ENCODE data around the gene TSEN34. TPM values are rescaled to one million over a fixed set of nuclear protein-coding genes. Genes with fewer than 3 reads are reported as not detected.
"Not testable (repeated sequence)": the region's sequence is repeated elsewhere in the genome, so short reads cannot be mapped to it uniquely, and the experiment has no call there.

TSEN34 gene
- total RNA-seq, 1 donor from 2014 or later, result 43.9 TPM

DNA sequence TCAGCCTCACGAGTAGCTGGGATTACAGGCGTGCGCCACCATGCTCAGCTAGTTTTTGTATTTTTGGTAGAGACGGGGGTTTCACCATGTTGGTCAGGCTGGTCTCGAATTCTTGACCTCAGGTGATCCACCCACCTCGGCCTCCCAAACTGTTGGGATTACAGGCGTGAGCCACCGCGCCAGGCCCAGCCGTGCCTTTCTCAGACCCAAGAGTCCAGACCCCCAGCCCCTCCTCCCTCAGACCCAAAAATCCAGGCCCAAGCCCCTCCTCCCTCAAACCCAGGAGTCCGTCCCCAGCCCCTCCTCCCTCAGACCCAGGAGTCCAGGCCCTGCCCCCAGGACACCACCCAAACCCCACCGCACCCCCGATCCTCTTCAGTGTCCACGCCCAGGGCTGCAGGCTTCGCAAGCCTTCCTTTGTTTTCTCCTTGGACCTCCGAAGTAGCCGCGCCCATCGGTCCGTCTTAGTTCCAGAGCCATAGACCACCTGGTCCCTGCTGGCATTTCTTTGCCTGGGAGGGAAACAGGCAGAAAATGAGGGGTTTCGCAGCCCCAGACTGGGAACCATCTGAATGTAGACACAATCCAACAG, 21.9 kb upstream of the TSEN34 start:
- TF ChIP-seq, protein P1, sequence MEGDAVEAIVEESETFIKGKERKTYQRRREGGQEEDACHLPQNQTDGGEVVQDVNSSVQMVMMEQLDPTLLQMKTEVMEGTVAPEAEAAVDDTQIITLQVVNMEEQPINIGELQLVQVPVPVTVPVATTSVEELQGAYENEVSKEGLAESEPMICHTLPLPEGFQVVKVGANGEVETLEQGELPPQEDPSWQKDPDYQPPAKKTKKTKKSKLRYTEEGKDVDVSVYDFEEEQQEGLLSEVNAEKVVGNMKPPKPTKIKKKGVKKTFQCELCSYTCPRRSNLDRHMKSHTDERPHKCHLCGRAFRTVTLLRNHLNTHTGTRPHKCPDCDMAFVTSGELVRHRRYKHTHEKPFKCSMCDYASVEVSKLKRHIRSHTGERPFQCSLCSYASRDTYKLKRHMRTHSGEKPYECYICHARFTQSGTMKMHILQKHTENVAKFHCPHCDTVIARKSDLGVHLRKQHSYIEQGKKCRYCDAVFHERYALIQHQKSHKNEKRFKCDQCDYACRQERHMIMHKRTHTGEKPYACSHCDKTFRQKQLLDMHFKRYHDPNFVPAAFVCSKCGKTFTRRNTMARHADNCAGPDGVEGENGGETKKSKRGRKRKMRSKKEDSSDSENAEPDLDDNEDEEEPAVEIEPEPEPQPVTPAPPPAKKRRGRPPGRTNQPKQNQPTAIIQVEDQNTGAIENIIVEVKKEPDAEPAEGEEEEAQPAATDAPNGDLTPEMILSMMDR (IDR thresholded peaks at IDR 0.05; ENCODE audit: unreplicated experiment), result no peak
- H3K4me1 Mint-ChIP-seq, result peaks cover 14% of the 10 kb centered on the region
- H3K27me3 Mint-ChIP-seq (ENCODE audit: low read depth), result peaks cover 3% of the 10 kb centered on the region
- H3K27ac Mint-ChIP-seq, result no peak overlapping the region
- no peaks in the 10 kb centered on the region for H3K9me3 Mint-ChIP-seq
- DNase-seq (ENCODE audit: low spot score in 2 of 2, unreplicated experiment in 2 of 2), result no peak
- H3K36me3 Mint-ChIP-seq, result no peaks in the 10 kb centered on the region
- no peak overlapping the region for H3K4me3 Mint-ChIP-seq

DNA sequence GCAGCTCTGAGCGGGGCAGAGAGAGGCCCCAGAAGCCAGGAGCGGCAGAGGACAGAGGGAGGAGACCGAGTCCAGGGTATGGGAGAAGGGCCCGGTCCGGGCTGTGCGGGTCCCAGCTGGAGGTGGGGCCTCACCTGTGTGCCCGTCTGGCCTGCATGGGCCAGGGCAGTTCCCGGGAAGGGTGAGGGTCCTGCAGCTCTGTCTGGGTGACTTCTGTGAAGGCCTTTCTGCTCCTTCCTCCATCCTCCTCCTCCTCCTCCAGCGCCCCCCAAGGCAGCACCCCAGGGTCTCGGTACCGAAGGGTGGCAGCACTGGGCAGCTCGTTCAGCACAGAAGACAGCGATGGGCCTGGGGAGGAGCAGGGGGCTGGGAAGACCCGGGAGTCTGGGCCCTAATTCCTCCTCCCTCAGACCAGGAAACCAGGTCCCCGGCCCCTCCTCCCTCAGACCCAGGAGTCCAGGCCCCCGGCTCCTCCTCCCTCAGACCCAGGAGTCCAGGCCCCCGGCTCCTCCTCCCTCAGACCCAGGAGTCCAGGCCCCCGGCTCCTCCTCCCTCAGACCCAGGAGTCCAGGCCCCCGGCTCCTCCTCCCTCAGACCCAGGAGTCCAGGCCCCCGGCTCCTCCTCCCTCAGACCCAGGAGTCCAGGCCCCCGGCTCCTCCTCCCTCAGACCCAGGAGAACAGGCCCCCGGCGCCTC, 19.2 kb upstream of the TSEN34 start:
- H3K36me3 Mint-ChIP-seq; DNase-seq (ENCODE audit: low spot score in 2 of 2, unreplicated experiment in 2 of 2); H3K27me3 Mint-ChIP-seq (ENCODE audit: low read depth); H3K4me1 Mint-ChIP-seq; H3K9me3 Mint-ChIP-seq: not testable (repeated sequence)
- H3K27ac Mint-ChIP-seq, result peak overlapping the region; percentile 68
- peak overlapping the region; percentile 54 for H3K4me3 Mint-ChIP-seq

DNA sequence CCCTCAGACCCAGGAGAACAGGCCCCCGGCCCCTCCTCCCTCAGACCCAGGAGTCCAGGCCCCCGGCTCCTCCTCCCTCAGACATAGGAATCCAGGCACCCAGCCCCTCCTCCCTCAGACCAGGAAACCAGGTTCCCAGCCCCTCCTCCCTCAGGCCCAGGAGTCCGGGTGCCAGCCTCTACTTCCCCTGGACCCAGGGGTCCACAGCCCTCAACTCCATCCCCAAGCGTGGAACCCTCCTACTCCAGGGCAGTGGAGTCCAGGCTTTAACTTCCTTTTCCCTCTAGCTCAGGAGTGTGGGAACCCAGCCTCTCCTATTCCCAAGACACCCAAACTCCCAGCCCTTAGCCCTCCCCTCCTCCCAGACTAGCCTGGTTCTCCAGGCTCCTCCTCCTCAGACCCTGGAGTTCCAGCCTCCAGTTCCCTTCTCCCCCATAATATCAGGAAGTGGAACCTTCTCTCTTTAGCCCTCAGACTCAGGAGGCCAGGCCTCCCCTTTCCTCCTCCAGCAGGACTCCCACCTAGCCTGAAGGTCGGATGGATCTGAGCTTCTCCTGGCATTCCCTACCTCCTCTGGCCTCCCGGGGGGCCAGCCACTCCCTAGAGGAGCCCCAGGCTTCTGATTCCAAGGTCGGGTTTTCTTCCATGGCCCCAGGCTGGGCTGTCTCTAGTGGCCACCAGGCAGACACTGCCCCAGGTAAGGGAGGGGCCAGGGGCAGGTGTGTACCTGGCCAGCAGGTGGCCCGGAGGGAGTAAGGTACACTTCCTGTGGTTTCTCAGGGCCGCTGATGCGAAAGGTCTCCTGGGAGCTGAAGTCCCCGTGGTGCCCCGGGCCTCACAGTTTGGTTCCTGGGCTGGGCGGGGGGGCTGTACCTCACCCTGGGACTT, 18.4 kb upstream of the TSEN34 start, which contains the start of gene TMC4:
Gene TMC4 (minus strand): TSS at position 690 of the 888 bp plus-strand sequence. CDS start 43 bp downstream, at position 647.
- DNase-seq (ENCODE audit: low spot score in 2 of 2, unreplicated experiment in 2 of 2), result no peak
- Mint-ChIP-seq H3K36me3 (peaks cover 6% of the 10 kb centered on the region), H3K27ac (peak within 1 kb of the TSS; percentile 90), H3K9me3 (no peaks in the 10 kb centered on the region), H3K4me1 (peaks cover 10% of the 10 kb centered on the region), H3K4me3 (peak within 1 kb of the TSS; percentile 79), H3K27me3 (ENCODE audit: low read depth) (no peaks in the 10 kb centered on the region)
- TF ChIP-seq, protein P1 (IDR thresholded peaks at IDR 0.05; ENCODE audit: unreplicated experiment), result peak; percentile 18

DNA sequence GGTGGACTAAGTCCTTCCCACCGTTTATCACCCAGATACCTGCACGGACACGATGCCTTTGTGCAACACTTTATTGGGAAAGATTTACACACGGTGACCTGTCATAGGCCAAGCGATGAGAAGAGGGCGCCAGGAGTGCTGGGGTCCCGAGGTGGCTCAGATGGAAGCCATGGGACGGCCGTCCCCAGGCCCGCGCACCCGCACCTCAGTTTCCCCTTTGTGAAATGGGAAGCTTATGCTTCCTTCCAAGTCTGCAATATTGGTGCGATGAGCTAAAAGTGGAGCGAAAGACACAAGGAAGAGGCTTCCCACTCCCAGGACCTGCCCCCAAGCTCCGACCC, 17.8 kb upstream of the TSEN34 start:
- Mint-ChIP-seq H3K4me3 (peak overlapping the region; percentile 79), H3K9me3 (no peaks in the 10 kb centered on the region), H3K36me3 (peaks cover 10% of the 10 kb centered on the region), H3K4me1 (peaks cover 10% of the 10 kb centered on the region), H3K27me3 (ENCODE audit: low read depth) (no peaks in the 10 kb centered on the region), H3K27ac (no peak overlapping the region)
- no peak for DNase-seq (ENCODE audit: low spot score in 2 of 2, unreplicated experiment in 2 of 2)
- TF ChIP-seq, protein P1 (IDR thresholded peaks at IDR 0.05; ENCODE audit: unreplicated experiment), result no peak

DNA sequence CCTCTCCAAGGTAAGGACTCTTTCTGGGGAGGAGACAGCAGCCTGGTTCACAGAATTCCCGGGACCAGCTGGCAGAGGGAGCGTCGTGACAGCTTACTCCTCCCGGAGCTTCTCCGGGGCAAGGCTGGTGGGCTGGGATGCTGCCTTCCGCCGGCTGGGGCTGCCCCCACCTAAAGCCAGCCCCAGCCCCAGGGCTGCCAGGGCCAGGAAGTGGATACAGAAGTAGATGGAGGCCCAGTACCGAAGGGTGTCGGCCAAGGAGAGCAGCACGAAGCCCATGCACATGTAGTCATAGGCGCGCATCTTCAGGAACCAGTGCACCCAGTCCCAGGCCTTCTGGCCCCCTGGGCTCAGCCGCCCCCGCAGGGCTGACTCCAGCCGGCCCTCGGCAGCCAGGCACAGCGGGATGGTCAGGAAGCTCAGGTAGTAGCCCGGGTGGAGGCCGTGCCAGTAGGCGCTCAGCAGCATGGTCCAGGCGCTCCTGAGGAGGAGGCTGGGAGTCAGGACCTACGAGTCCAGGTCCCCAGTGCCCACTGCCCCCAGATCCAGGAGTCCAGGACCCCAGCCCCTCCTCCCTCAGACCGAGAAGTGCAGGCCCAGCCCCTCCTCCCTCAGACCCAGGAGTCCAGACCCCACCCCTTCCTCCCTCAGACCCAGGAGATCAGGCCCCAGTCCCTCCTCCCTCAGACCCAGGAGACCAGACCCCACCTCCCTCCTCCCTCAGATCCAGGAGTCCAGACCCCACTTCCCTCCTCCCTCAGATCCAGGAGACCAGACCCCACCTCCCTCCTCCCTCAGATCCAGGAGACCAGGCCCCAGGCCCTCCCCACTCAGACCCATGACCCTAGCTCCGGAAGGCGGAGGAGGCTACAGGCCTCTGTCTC, 16.9 kb upstream of the TSEN34 start:
- no peak for DNase-seq (ENCODE audit: low spot score in 2 of 2, unreplicated experiment in 2 of 2)
- Mint-ChIP-seq H3K36me3 (peaks cover 15% of the 10 kb centered on the region), H3K4me1 (peaks cover 10% of the 10 kb centered on the region), H3K9me3 (no peaks in the 10 kb centered on the region), H3K27ac (no peak overlapping the region), H3K27me3 (ENCODE audit: low read depth) (no peaks in the 10 kb centered on the region), H3K4me3 (no peak overlapping the region)
- TF ChIP-seq, protein P1 (IDR thresholded peaks at IDR 0.05; ENCODE audit: unreplicated experiment), result no peak

Data from mesothelial cell of epicardium (in vitro differentiated cells).